Cardiac muscle cell (in vitro differentiated cells and primary cell): ENCODE results near the gene SBF2. TPM values are rescaled to one million over a fixed set of nuclear protein-coding genes. Genes with fewer than 3 reads are reported as not detected.

Source experiments
- DNase-seq, 2 donors: peaks; one replicate each; pipeline versions ENCODE4 v3.0.0 to v3.0.0-alpha.2; 2010 to 2017; ENCODE audit warnings: low read depth in 1 of 2, low spot score in 1 of 2
- H3K27ac ChIP-seq: fragments of 200-600 bp; sonication (generic); 2 replicates; pipeline ENCODE4 v1.5.1; 2016
- H3K27me3 ChIP-seq: fragments of 200-600 bp; sonication (generic); 2 replicates; pipeline ENCODE4 v1.6.0; 2016; ENCODE audit warnings: control low read depth
- H3K36me3 ChIP-seq: fragments of 200-600 bp; sonication (generic); 2 replicates; pipeline ENCODE4 v1.5.1; 2016; ENCODE audit warnings: control low read depth
- H3K4me1 ChIP-seq: fragments of 200-600 bp; sonication (generic); 2 replicates; pipeline ENCODE4 v1.8.1; 2017; ENCODE audit warnings: low read depth, mild to moderate bottlenecking, mixed run types
- H3K4me3 ChIP-seq: fragments of 200-600 bp; sonication (generic); 2 replicates; pipeline ENCODE4 v1.5.1; 2016; ENCODE audit warnings: mild to moderate bottlenecking
- H3K9me3 ChIP-seq: fragments of 200-600 bp; sonication (generic); 2 replicates; pipeline ENCODE4 v1.5.1; 2017; ENCODE audit warnings: low read depth, mild to moderate bottlenecking, control low read depth
- polyA plus RNA-seq: library from polyadenylated mRNA; unstranded; fragments of >200 nt; fragmentation: Nextera tagmentation; extraction: Ambion mirVana; gene quantifications from 2 replicates; pipeline ENCODE4 v1.2.1, GENCODE V29; 2016
- total RNA-seq: library from RNA; depleted of rRNA; stranded (reverse); fragments of >200 nt; gene quantifications from 2 replicates; pipeline ENCODE4 v1.2.3, GENCODE V29; 2016
- TF ChIP-seq, protein P1 (sequence below): IDR thresholded peaks from 2 replicates; pipeline ENCODE4 v1.5.1; 2012; ENCODE audit warnings: low read depth, mild to moderate bottlenecking, low read length

Gene SBF2
- total and polyA plus RNA-seq, 2 experiments from 2014 or later: 13.3 to 32.3 TPM

GRCh38 chr11:9861860-9862725 is 431.9 kb downstream of the SBF2 start:
- H3K9me3 ChIP-seq: no peaks in the 10 kb centered on the region
- no peak overlapping the region for H3K27ac ChIP-seq
- H3K36me3 ChIP-seq: no peaks in the 10 kb centered on the region
- TF ChIP-seq, protein P1, sequence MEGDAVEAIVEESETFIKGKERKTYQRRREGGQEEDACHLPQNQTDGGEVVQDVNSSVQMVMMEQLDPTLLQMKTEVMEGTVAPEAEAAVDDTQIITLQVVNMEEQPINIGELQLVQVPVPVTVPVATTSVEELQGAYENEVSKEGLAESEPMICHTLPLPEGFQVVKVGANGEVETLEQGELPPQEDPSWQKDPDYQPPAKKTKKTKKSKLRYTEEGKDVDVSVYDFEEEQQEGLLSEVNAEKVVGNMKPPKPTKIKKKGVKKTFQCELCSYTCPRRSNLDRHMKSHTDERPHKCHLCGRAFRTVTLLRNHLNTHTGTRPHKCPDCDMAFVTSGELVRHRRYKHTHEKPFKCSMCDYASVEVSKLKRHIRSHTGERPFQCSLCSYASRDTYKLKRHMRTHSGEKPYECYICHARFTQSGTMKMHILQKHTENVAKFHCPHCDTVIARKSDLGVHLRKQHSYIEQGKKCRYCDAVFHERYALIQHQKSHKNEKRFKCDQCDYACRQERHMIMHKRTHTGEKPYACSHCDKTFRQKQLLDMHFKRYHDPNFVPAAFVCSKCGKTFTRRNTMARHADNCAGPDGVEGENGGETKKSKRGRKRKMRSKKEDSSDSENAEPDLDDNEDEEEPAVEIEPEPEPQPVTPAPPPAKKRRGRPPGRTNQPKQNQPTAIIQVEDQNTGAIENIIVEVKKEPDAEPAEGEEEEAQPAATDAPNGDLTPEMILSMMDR: peak; percentile 77
- H3K4me1 ChIP-seq: peaks cover 32% of the 10 kb centered on the region
- H3K4me3 ChIP-seq: no peak overlapping the region
- peak; percentile 60 to 83 for DNase-seq
- H3K27me3 ChIP-seq: no peaks in the 10 kb centered on the region

DNA sequence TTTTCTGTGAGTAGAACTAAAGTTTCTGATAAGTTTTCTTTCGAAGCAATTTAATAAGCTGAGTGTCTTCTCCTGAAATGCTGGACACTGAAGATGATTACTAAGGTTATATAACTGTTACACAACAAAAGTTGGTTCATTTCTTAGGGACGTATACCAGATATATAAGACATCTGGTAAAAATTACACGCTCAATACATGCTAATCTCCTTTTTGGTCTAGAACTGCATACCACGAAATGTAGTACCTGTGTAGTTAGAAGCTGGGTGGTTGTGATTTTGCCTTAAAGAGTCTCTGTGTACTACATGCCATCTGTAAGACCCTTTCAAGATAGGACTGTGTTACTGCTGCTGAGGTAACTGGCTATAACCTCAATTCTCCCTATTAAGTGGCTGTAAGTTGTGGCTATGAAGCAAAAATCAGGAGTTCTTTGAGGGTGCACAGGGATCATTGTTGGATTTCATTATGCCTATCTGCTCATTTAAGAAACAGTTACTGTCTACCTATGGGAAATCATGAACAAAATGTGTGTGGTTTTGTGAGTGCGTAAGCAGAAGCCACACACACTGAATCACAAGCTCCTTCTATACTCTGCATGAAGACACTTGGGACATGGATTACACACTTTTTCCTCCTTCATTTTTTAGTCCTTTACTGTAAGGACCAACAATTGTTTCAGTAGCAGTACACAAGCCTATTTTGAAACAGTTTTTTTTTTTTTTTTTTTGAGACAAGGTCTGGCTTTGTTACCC is 434.3 kb downstream of the SBF2 start:
- TF ChIP-seq, protein P1: no peak
- Histone ChIP-seq H3K4me1 (peaks cover 32% of the 10 kb centered on the region), H3K4me3 (no peak overlapping the region), H3K9me3 (no peaks in the 10 kb centered on the region), H3K27me3 (no peaks in the 10 kb centered on the region), H3K36me3 (no peaks in the 10 kb centered on the region), H3K27ac (peak overlapping the region; percentile 45)
- peak in 1 of 2 donors; percentile 72 for DNase-seq

- DNase-seq: peak; percentile 32 to 33
- TF ChIP-seq, protein P1: no peak
Measured at GRCh38 chr11:9858822-9859221, 435.2 kb downstream of the SBF2 start.

GRCh38 chr11:9858218-9858617 is 435.8 kb downstream of the SBF2 start:
- TF ChIP-seq, protein P1: no peak

More at GRCh38 chr11:9858822-9859221, 435.2 kb downstream of the SBF2 start:
- H3K36me3 ChIP-seq: no peaks in the 10 kb centered on the region
- H3K27me3 ChIP-seq: no peaks in the 10 kb centered on the region
- no peaks in the 10 kb centered on the region for H3K9me3 ChIP-seq
- peak overlapping the region; percentile 45 for H3K27ac ChIP-seq
- no peak overlapping the region for H3K4me3 ChIP-seq
- H3K4me1 ChIP-seq: peaks cover 37% of the 10 kb centered on the region

DNA sequence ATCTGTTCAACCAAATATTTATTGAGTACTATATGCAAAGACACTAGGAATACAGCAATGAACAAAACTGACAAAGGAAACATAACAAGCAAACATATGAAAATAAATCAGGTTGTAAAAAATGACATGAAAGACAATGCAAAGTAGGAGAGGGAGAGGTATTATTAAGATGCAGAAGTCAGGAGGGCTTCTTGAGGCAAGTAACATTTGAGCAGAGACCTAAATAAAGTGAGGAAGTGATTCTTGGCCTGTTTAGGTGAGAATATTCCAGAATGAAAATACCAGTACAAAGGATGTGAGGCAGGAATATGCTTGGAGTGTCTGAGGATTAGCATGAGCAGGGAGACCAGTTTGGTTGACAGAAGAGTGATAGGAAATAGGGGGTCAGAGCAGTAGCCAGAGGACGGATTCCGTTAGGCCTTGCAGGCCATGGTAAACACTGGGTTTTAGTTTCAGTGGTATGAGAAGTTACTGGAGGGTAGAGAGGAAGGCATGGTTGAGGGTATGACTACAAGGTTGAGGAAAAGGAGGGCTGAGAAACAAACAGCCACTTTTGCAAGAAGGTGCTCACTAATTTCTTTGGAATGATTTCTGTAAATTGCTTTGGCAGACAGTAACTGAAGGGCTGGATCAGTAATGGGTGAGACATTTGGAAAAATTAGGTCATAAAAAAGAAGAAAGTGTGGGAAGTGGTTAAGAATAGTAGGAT is 438.3 kb downstream of the SBF2 start:
- DNase-seq: no peak
- H3K9me3 ChIP-seq: no peaks in the 10 kb centered on the region
- H3K36me3 ChIP-seq: no peaks in the 10 kb centered on the region
- H3K4me3 ChIP-seq: no peak overlapping the region
- H3K4me1 ChIP-seq: peaks cover 37% of the 10 kb centered on the region
- no peak overlapping the region for H3K27ac ChIP-seq
- no peaks in the 10 kb centered on the region for H3K27me3 ChIP-seq
- TF ChIP-seq, protein P1: no peak

More at GRCh38 chr11:9858218-9858617, 435.8 kb downstream of the SBF2 start:
- H3K27ac ChIP-seq: peak overlapping the region; percentile 45
- no peak overlapping the region for H3K4me3 ChIP-seq
- H3K9me3 ChIP-seq: no peaks in the 10 kb centered on the region
- no peak for DNase-seq
- peaks cover 43% of the 10 kb centered on the region for H3K4me1 ChIP-seq
- no peaks in the 10 kb centered on the region for H3K27me3 ChIP-seq
- no peaks in the 10 kb centered on the region for H3K36me3 ChIP-seq
